Ascending aorta (tissue), 2 donors: ENCODE data around the gene GBP7. TPM values are rescaled to one million over a fixed set of nuclear protein-coding genes. Genes with fewer than 3 reads are reported as not detected.

Experiments used
- DNase-seq, 2 donors: peaks; one replicate each; pipeline ENCODE4 v3.0.0-alpha.2; 2019; ENCODE audit warnings: low spot score in 2 of 2
- H3K27ac ChIP-seq, 2 donors: fragments of 200-600 bp; sonication (generic); one replicate each; pipeline ENCODE4 v1.5.1; 2016 to 2017; ENCODE audit warnings: mild to moderate bottlenecking in 1 of 2
- H3K27me3 ChIP-seq: fragments of 200-600 bp; sonication (generic); one replicate; pipeline ENCODE4 v1.5.1; 2017
- H3K36me3 ChIP-seq, 2 donors: fragments of 200-600 bp; sonication (generic); one replicate each; pipeline ENCODE4 v1.5.1; 2016
- H3K4me1 ChIP-seq, 2 donors: fragments of 200-600 bp; sonication (generic); one replicate each; pipeline ENCODE4 v1.5.1; 2016 to 2017; ENCODE audit warnings: mild to moderate bottlenecking in 1 of 2
- H3K4me3 ChIP-seq, 2 donors: fragments of 200-600 bp; sonication (generic); one replicate each; pipeline ENCODE4 v1.5.1; 2016 to 2017; ENCODE audit warnings: mild to moderate bottlenecking in 1 of 2
- H3K9me3 ChIP-seq, 2 donors: fragments of 200-600 bp; sonication (generic); one replicate each; pipeline ENCODE4 v1.5.1; 2016
- CTCF ChIP-seq, 3 experiments: fragments of 200-600 bp in 2 of 3; fragments of 450-650 bp in 1 of 3; sonication (generic) in 2 of 3; IDR thresholded peaks; one replicate each; pipeline ENCODE4 v1.5.1; 2016 to 2019; ENCODE audit warnings: antibody characterized with exemption in 3 of 3, mild to moderate bottlenecking in 1 of 3, moderate library complexity in 1 of 3
- intact Hi-C: fragments of 100-400 bp; cut with DNase I; formaldehyde crosslinking; loops from one replicate; pipeline ENCODE4 v1.15.1; 2023
- total RNA-seq: library from RNA; depleted of rRNA; stranded (reverse); fragments of >200 nt; gene quantifications from one replicate; pipeline ENCODE4 v1.1.0, GENCODE V29; 2016

Gene GBP7
- total RNA-seq, 1 donor from 2014 or later, result not detected

DNA sequence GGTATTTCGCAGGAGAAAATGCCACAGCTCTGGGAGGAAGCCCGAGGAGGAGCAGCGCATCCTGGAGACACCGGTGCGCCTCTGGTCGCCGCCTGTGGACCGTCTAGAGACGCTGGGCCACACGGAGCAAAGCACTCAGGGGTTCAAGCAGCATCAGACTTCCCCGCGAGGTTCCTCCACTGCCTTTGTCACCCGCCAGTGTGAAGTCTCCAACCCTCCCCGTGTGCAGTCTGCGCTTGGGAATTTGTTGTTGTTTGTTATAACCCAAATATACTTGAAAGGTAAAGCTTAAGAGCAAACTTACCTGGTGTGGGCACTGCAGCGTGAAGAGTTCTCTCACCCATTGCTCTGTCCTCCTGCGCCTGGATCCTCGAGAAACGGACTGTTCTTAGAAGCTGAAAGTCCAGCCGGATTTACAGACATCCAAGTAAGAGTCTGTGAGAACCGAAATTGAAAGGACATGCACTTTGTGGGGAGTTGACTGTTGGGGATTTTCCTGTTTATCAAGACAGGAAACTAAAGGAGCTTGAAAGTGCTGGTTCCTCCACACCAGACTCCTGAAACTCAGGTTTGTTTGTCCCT is 22.8 kb upstream of the GBP7 start, which contains the start of gene GBP4:
TSS of gene GBP4 (minus strand) at position 452 of the 582 bp plus-strand sequence. CDS start at position 344, 108 bp downstream.
- peak within 1 kb of the TSS; percentile 46 to 64 for H3K4me3 ChIP-seq
- H3K4me1 ChIP-seq, result no peaks in the 10 kb centered on the region
- no peaks in the 10 kb centered on the region for H3K27me3 ChIP-seq
- peak in 1 of 2 donors; percentile 65 for DNase-seq
- intact Hi-C loops, result no loop called here
- peak within 1 kb of the TSS; percentile 42 to 59 for H3K27ac ChIP-seq
- no peak for TF ChIP-seq CTCF (IDR thresholded peaks at IDR 0.05)
- no peaks in the 10 kb centered on the region for H3K36me3 ChIP-seq
- H3K9me3 ChIP-seq, result no peaks in the 10 kb centered on the region

DNA sequence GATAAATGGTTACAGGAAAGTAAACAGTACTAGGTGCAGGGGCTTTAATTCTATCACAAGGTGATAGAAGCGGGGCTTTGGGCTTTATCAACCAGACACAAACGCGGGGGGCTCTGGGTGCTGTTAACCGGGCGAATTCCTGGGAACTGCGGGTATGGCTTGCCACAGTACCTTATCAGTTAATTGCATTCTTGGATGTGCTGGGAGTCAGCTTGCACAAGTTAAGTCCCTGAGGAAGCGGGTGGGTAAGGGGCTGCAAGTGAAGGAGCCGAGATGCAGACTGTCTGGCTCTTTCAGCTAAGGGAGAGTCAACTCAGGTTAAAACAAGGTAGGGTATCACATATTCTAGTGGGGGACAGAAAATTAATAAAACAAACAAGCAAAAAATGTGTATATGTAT is 22.3 kb upstream of the GBP7 start:
- H3K4me3 ChIP-seq, result peak overlapping the region; percentile 46 to 64
- no peaks in the 10 kb centered on the region for H3K9me3 ChIP-seq
- peak overlapping the region in 1 of 2 donors; percentile 59 for H3K27ac ChIP-seq
- no peaks in the 10 kb centered on the region for H3K4me1 ChIP-seq
- no peak for TF ChIP-seq CTCF (IDR thresholded peaks at IDR 0.05)
- DNase-seq, result no peak
- H3K36me3 ChIP-seq, result no peaks in the 10 kb centered on the region
- H3K27me3 ChIP-seq, result no peaks in the 10 kb centered on the region
- intact Hi-C loops, result no loop called here

DNA sequence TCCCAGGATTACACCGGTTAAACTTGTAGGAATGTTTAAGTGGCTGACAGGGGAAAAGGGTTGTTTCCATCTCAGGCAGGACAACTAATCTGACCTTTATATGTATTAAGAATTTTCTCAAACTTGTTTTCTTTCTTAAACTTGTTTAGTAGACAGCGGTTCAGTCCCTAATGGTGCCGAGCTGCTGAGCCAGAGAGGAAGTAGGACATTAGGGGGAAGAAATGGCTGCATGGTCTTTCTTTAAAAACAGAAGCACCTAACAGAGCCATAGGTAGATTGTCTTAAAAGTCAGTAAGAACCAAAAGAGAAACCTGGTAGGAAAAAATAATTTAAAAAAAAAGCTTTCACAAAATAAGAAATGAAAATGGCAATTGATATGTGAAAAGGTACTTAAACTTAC is 19.7 kb upstream of the GBP7 start:
- Histone ChIP-seq H3K27me3 (no peaks in the 10 kb centered on the region), H3K9me3 (no peaks in the 10 kb centered on the region), H3K4me3 (no peak overlapping the region), H3K27ac (no peak overlapping the region), H3K4me1 (no peaks in the 10 kb centered on the region), H3K36me3 (no peaks in the 10 kb centered on the region)
- DNase-seq, result no peak
- intact Hi-C loops, result no loop called here
- TF ChIP-seq CTCF (IDR thresholded peaks at IDR 0.05), result no peak

GRCh38 chr1:89191314-89191713 is 15.5 kb upstream of the GBP7 start:
- H3K4me3 ChIP-seq, result no peak overlapping the region
- no peak for TF ChIP-seq CTCF (IDR thresholded peaks at IDR 0.05)
- H3K36me3 ChIP-seq, result no peaks in the 10 kb centered on the region
- no peaks in the 10 kb centered on the region for H3K9me3 ChIP-seq
- no peaks in the 10 kb centered on the region for H3K27me3 ChIP-seq
- H3K27ac ChIP-seq, result no peak overlapping the region
- no peaks in the 10 kb centered on the region for H3K4me1 ChIP-seq
- no peak for DNase-seq
- intact Hi-C loops, result no loop called here

DNA sequence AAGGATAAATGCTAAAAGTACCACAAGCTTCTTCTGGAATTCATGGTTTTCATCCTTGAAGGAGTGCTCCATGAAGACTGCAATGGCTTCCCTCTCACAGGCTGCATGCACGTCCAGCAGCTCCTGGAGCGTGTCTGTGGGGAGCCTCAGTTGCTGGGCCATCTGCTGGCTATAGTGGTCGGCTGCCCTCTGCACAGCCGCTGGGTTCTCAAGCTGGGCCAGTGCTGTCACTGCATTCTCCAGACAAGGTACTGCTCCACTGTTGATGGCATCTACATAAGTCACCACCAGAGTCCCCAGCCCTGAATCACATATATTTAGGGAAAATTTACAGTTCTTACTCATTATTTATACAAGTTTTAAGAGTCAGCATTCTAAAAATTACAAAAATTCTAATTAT is 14.2 kb upstream of the GBP7 start:
- DNase-seq, result no peak
- Histone ChIP-seq H3K4me3 (no peak overlapping the region), H3K9me3 (no peaks in the 10 kb centered on the region), H3K27ac (no peak overlapping the region), H3K4me1 (no peaks in the 10 kb centered on the region), H3K27me3 (no peaks in the 10 kb centered on the region), H3K36me3 (no peaks in the 10 kb centered on the region)
- no peak for TF ChIP-seq CTCF (IDR thresholded peaks at IDR 0.05)
- intact Hi-C loops, result no loop called here

DNA sequence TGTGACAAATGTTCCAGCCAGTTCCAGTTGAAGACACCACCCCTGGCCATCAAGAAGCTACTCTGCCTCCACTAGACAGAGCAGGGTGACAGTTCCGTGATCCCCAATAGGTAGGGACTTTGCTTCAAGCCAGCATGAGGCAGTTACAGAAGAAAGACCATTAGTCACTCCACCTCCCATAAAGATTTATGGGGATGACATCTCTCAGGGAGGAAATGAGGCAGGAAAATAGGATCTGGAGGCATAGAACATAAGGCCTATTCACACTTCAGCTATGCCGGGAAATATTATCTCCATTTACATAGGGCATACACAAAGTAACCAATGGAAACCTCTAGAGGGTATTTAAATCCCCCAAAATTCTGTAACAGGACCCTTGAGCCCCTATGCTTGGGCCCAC is 3.5 kb upstream of the GBP7 start:
- H3K27me3 ChIP-seq, result no peaks in the 10 kb centered on the region
- no peaks in the 10 kb centered on the region for H3K4me1 ChIP-seq
- TF ChIP-seq CTCF (IDR thresholded peaks at IDR 0.05), result no peak
- intact Hi-C loops, result no loop called here
- H3K9me3 ChIP-seq, result no peaks in the 10 kb centered on the region
- no peak for DNase-seq
- no peaks in the 10 kb centered on the region for H3K36me3 ChIP-seq
- no peak overlapping the region for H3K4me3 ChIP-seq
- no peak overlapping the region for H3K27ac ChIP-seq
